GM12878 (cell line): ENCODE results near the gene CSMD2. TPM values are rescaled to one million over a fixed set of nuclear protein-coding genes. Genes with fewer than 3 reads are reported as not detected.

Source experiments
- ATAC-seq: fragments of 200-7000 bp; cut with Tn5 transposase; 3 replicates; pipeline ENCODE4 v1.9.1; 2020; ENCODE audit warnings: mild to moderate bottlenecking, moderate library complexity
- BruUV-seq: library from RNA; stranded (reverse); fragments of 400-500 nt; replicated peaks from 2 replicates; lab custom pipeline; 2021; lab: Mats Ljungman, UMichigan
- CTCF ChIA-PET: fragments of 300-600 bp; sonication (Branson Sonifier 250); formaldehyde crosslinking; extraction: SDS; loops from one replicate; lab custom pipeline; 2021; ENCODE audit warnings: inconsistent platforms; lab: Yijun Ruan, JAX
- POLR2A ChIA-PET: fragments of 350-600 bp; formaldehyde crosslinking; extraction: SDS; loops from one replicate; lab custom pipeline; 2021; ENCODE audit warnings: inconsistent platforms; lab: Charles Lee
- RAD21 ChIA-PET: fragments of 300-600 bp; sonication (Branson Sonifier 250); formaldehyde crosslinking; loops from one replicate; lab custom pipeline; 2023; ENCODE audit warnings: antibody characterized with exemption; ENCODE audit not compliant: unreplicated experiment; lab: Charles Lee
- SMC1A ChIA-PET: fragments of 300-600 bp; sonication (Branson Sonifier 250); formaldehyde crosslinking; loops from one replicate; lab custom pipeline; 2023; ENCODE audit not compliant: unreplicated experiment, uncharacterized antibody; lab: Charles Lee
- DNase-seq: peaks from one replicate; pipeline ENCODE4 v3.0.0-alpha.2; 2011; ENCODE audit warnings: low read depth, low spot score
- FAIRE-seq: peaks from 3 replicates; lab custom pipeline; 2011; peaks lifted over from hg19 to GRCh38; lab: Jason Lieb, UNC
- H2AFZ ChIP-seq: 2 replicates; pipeline ENCODE4 v1.6.0; 2011; ENCODE audit warnings: low read depth, low read length, control low read depth; ENCODE audit not compliant: control insufficient read depth
- H3K27ac ChIP-seq: 2 replicates; pipeline ENCODE4 v1.5.1; 2011; ENCODE audit warnings: control low read depth; ENCODE audit not compliant: control insufficient read depth, insufficient read depth
- H3K27me3 ChIP-seq, 2 experiments: replicated peaks in 1 of 2; 2 replicates each; pipeline versions ENCODE4 v1.6.0 to v1.6.1; 2011; ENCODE audit warnings: low read length in 1 of 2; ENCODE audit not compliant: control insufficient read depth in 2 of 2, insufficient read depth in 2 of 2
- H3K36me3 ChIP-seq, 2 experiments: 2 replicates each; pipeline ENCODE4 v1.5.1; 2011; ENCODE audit warnings: low read length in 1 of 2; ENCODE audit not compliant: control insufficient read depth in 2 of 2, insufficient read depth in 2 of 2
- H3K4me1 ChIP-seq: 2 replicates; pipeline ENCODE4 v1.6.1; 2011; ENCODE audit warnings: mild to moderate bottlenecking, low read length, moderate library complexity, mixed read lengths; ENCODE audit not compliant: control insufficient read depth, insufficient read depth
- H3K4me2 ChIP-seq: 2 replicates; pipeline ENCODE4 v1.6.0; 2011; ENCODE audit warnings: control low read depth; ENCODE audit not compliant: control insufficient read depth, insufficient read depth
- H3K4me3 ChIP-seq: fragments of 200-600 bp; sonication (generic); 2 replicates; pipeline ENCODE4 v1.5.1; 2016
- H3K79me2 ChIP-seq: 2 replicates; pipeline ENCODE4 v1.6.0; 2011; ENCODE audit warnings: low read length; ENCODE audit not compliant: control insufficient read depth, insufficient read depth
- H3K9ac ChIP-seq: 2 replicates; pipeline ENCODE4 v1.8.0; 2011; ENCODE audit warnings: low read length, control low read depth, mixed read lengths; ENCODE audit not compliant: control insufficient read depth, insufficient read depth
- H3K9me3 ChIP-seq: replicated peaks from 3 replicates; pipeline ENCODE4 v1.5.1; 2011; ENCODE audit warnings: mild to moderate bottlenecking, low read length; ENCODE audit not compliant: control insufficient read depth, insufficient read depth
- H4K20me1 ChIP-seq: 2 replicates; pipeline ENCODE4 v1.6.0; 2011; ENCODE audit not compliant: control insufficient read depth, insufficient read depth
- GABPA ChIP-seq: IDR thresholded peaks from 2 replicates; pipeline ENCODE4 v1.6.1; 2014; ENCODE audit warnings: antibody characterized with exemption, low read depth, mild to moderate bottlenecking, inconsistent platforms
- IKZF1 ChIP-seq: fragments of 450-650 bp; conservative IDR thresholded peaks from 2 replicates; pipeline ENCODE4 v1.6.1; 2017; ENCODE audit warnings: antibody characterized with exemption, mild to moderate bottlenecking
- JUND ChIP-seq: IDR thresholded peaks from 2 replicates; pipeline ENCODE4 v1.6.1; 2012; ENCODE audit warnings: low read depth, mild to moderate bottlenecking, low read length, improper control_type of control experiment, moderate library complexity
- MYC ChIP-seq: IDR thresholded peaks from 2 replicates; pipeline ENCODE4 v1.6.1; 2011; ENCODE audit warnings: mild to moderate bottlenecking, low read length, moderate library complexity, inconsistent platforms; ENCODE audit not compliant: insufficient read depth, insufficient replicate concordance, insufficient read length, severe bottlenecking
- NFXL1 ChIP-seq: fragments of 450-650 bp; IDR thresholded peaks from 2 replicates; pipeline ENCODE4 v1.6.1; 2017; ENCODE audit warnings: antibody characterized with exemption, mild to moderate bottlenecking, borderline replicate concordance
- TCF7 ChIP-seq: IDR thresholded peaks from 2 replicates; pipeline ENCODE4 v1.6.1; 2014; ENCODE audit warnings: antibody characterized with exemption, borderline replicate concordance
- WGBS: methylation state at CpG from one replicate; pipeline ENCODE4 v1.1.6; 2016; ENCODE audit warnings: low lambda C conversion rate; ENCODE audit not compliant: insufficient replicate concordance, insufficient coverage; ENCODE audit errors: missing lambda C conversion rate; 5-methylcytosine and 5-hydroxymethylcytosine counted together
- in situ Hi-C: fragments of 300-500 bp; cut with MboI; formaldehyde crosslinking; loops from 9 replicates; pipeline ENCODE4 v1.14.3; 2018; ENCODE audit warnings: mixed read lengths
- intact Hi-C: fragments of 100-400 bp; cut with micrococcal nuclease; formaldehyde crosslinking; loops from one replicate; pipeline ENCODE4 v1.14.2; 2022; ENCODE audit not compliant: unreplicated experiment
- polyA plus RNA-seq, 11 experiments: library from polyadenylated mRNA; depleted of rRNA in 4 of 11; unstranded in 6 of 11; stranded (reverse) in 5 of 11; fragments of >200 nt; fragmentation: Nextera tagmentation in 4 of 11; fragmentation: Illumina TruSeq in 1 of 11; extraction: Ambion mirVana in 4 of 11; extraction: Trizol in 1 of 11; gene quantifications; 1 replicate in 1 of 11; 2 replicates in 10 of 11; pipeline versions ENCODE4 v1.2.1 to v1.2.3, GENCODE V29; 2011 to 2016; ENCODE audit warnings: inconsistent platforms in 2 of 11, missing spikeins in 2 of 11, low read depth in 1 of 11
- total RNA-seq, 4 experiments: library from RNA; depleted of rRNA in 3 of 4; stranded (reverse); fragments of >200 nt in 3 of 4; fragmentation: Illumina TruSeq in 1 of 4; extraction: Trizol in 1 of 4; gene quantifications; 2 replicates each; pipeline versions ENCODE4 v1.2.1 to v1.2.3, GENCODE V29; 2013 to 2021
- TF ChIP-seq, protein P1 (sequence below): IDR thresholded peaks from 2 replicates; pipeline ENCODE4 v1.6.1; 2011; ENCODE audit warnings: low read depth, low read length, improper control_type of control experiment, borderline replicate concordance

CSMD2 gene
- total and polyA plus RNA-seq, 10 of the 15 experiments (the other 5 are each of a cell fraction or from before 2014, with no cell fraction given), result under 0.01 TPM; not detected in 9

DNA sequence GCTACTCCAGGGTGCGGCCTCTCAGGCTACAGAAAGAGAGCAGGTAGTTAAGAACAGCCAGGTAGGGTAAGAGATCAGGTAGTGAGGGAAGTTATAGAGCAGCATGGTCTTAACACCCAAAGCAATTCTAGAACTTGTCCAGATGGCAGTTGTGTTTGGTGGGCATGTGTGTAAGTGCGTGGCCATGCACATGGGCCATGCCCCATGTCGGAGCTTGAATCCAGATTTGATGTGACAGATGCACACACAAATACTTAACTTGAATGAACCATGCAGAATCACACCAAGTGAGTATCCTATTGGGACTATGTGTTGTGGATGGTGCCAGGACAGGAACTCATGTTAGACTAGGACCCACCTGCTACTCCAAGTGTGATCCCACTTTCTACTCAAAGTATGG lies 446.8 kb downstream of the CSMD2 start:
- no peak overlapping the region for H3K9ac ChIP-seq
- in situ Hi-C loops, result no loop called here
- ChIA-PET SMC1A (no interaction called here), RAD21 (no interaction called here), CTCF (no interaction called here), POLR2A (no interaction called here)
- H2AFZ ChIP-seq, result no peak overlapping the region
- H3K79me2 ChIP-seq, result no peaks in the 10 kb centered on the region
- H3K4me2 ChIP-seq, result no peak overlapping the region
- intact Hi-C loops, result no loop called here
- H3K27ac ChIP-seq, result no peak overlapping the region
- H3K4me1 ChIP-seq, result no peaks in the 10 kb centered on the region
- TF ChIP-seq, protein P1, sequence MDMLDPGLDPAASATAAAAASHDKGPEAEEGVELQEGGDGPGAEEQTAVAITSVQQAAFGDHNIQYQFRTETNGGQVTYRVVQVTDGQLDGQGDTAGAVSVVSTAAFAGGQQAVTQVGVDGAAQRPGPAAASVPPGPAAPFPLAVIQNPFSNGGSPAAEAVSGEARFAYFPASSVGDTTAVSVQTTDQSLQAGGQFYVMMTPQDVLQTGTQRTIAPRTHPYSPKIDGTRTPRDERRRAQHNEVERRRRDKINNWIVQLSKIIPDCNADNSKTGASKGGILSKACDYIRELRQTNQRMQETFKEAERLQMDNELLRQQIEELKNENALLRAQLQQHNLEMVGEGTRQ, result no peak
- TF ChIP-seq TCF7 (no peak), IKZF1 (no peak), MYC (no peak), NFXL1 (no peak), JUND (no peak), GABPA (no peak)
- H4K20me1 ChIP-seq, result no peaks in the 10 kb centered on the region
- no peak for DNase-seq
- H3K27me3 ChIP-seq, result peaks cover 0 to 1% of the 10 kb centered on the region in 2 experiments; a peak in 1 of 4 replicates
- no peaks in the 10 kb centered on the region for H3K36me3 ChIP-seq
- no peak overlapping the region for H3K4me3 ChIP-seq
- H3K9me3 ChIP-seq, result no peaks in the 10 kb centered on the region
- no peak for FAIRE-seq
- 5% methylated on average over 3 of the region's 3 CpGs for WGBS
- no peak for ATAC-seq
- BruUV-seq, result no TSS peak
